Natural killer cell (primary cell): Measurements from ENCODE around the gene SH3PXD2A. TPM values are rescaled to one million over a fixed set of nuclear protein-coding genes. Genes with fewer than 3 reads are reported as not detected.
A peak's percentile ranks its signal among the peaks of the same experiment; 100 is the strongest.

ENCODE experiments used
- ATAC-seq, 3 donors: fragments of 150-1000 bp in 2 of 3; fragments of 200-7000 bp in 1 of 3; cut with Tn5 transposase; 1 replicate in 1 of 3; 2 replicates in 2 of 3; pipeline ENCODE4 v1.10.0; 2021; ENCODE audit warnings: mild to moderate bottlenecking in 2 of 3, moderate library complexity in 2 of 3
- DNase-seq, 2 donors: peaks; one replicate each; pipeline versions ENCODE4 v3.0.0 to v3.0.0-alpha.2; 2013 to 2021; ENCODE audit warnings: mixed read lengths in 1 of 2
- H3K27ac ChIP-seq: one replicate; pipeline ENCODE4 v1.5.1; 2013; ENCODE audit warnings: mild to moderate bottlenecking, low read length
- H3K27me3 ChIP-seq: one replicate; pipeline ENCODE4 v1.6.1; 2013; ENCODE audit warnings: low read length; ENCODE audit not compliant: control insufficient read depth, insufficient read depth
- H3K36me3 ChIP-seq: one replicate; pipeline ENCODE4 v1.6.1; 2013; ENCODE audit warnings: low read length; ENCODE audit not compliant: control insufficient read depth, insufficient read depth
- H3K4me1 ChIP-seq: one replicate; pipeline ENCODE4 v1.6.1; 2013; ENCODE audit warnings: low read length; ENCODE audit not compliant: control insufficient read depth, insufficient read depth
- H3K4me3 ChIP-seq: one replicate; pipeline ENCODE4 v1.5.1; 2013; ENCODE audit warnings: low read length
- H3K9me3 ChIP-seq: one replicate; pipeline ENCODE4 v1.6.1; 2013; ENCODE audit warnings: low read length; ENCODE audit not compliant: control insufficient read depth, insufficient read depth
- H3K27ac Mint-ChIP-seq, 2 donors: one replicate each; pipeline ENCODE4 v1.8.0; 2022; ENCODE audit warnings: mild to moderate bottlenecking in 2 of 2, mixed read lengths in 2 of 2, moderate library complexity in 1 of 2
- H3K27me3 Mint-ChIP-seq, 2 donors: one replicate each; pipeline ENCODE4 v1.8.0; 2022; ENCODE audit warnings: low read depth in 2 of 2, mixed read lengths in 2 of 2
- H3K36me3 Mint-ChIP-seq: one replicate; pipeline ENCODE4 v1.8.0; 2022; ENCODE audit warnings: mixed read lengths
- H3K4me1 Mint-ChIP-seq, 2 donors: one replicate each; pipeline ENCODE4 v1.8.0; 2022; ENCODE audit warnings: mixed read lengths in 2 of 2
- H3K4me3 Mint-ChIP-seq: one replicate; pipeline ENCODE4 v1.8.0; 2022; ENCODE audit warnings: mild to moderate bottlenecking, moderate library complexity, mixed read lengths
- H3K9me3 Mint-ChIP-seq, 2 donors: one replicate each; pipeline ENCODE4 v1.8.0; 2022; ENCODE audit warnings: mixed read lengths in 2 of 2
- WGBS: methylation state at CpG from one replicate; pipeline ENCODE4 v1.1.7; 2013; ENCODE audit warnings: missing lambda C conversion rate; ENCODE audit not compliant: insufficient coverage; 5-methylcytosine and 5-hydroxymethylcytosine counted together
- intact Hi-C: fragments of 100-400 bp; cut with micrococcal nuclease; formaldehyde crosslinking; loops from one replicate; pipeline ENCODE4 v1.14.2; 2022
- total RNA-seq, 4 donors: library from RNA; stranded (reverse); fragments of 120-200 nt in 1 of 4; gene quantifications; one replicate each; pipeline versions ENCODE4 v1.2.3 to v1.2.4, GENCODE V29; 2013 to 2022
- TF ChIP-seq, protein P1 (sequence below): fragments of 200-600 bp; IDR thresholded peaks from one replicate; pipeline ENCODE4 v1.8.0; 2022; ENCODE audit warnings: antibody characterized with exemption

The SH3PXD2A gene
- total RNA-seq, 3 donors from 2014 or later (not counting 1 experiment from before 2014, with no cell fraction given) = 3.3 to 7.0 (median 4.9) TPM

DNA sequence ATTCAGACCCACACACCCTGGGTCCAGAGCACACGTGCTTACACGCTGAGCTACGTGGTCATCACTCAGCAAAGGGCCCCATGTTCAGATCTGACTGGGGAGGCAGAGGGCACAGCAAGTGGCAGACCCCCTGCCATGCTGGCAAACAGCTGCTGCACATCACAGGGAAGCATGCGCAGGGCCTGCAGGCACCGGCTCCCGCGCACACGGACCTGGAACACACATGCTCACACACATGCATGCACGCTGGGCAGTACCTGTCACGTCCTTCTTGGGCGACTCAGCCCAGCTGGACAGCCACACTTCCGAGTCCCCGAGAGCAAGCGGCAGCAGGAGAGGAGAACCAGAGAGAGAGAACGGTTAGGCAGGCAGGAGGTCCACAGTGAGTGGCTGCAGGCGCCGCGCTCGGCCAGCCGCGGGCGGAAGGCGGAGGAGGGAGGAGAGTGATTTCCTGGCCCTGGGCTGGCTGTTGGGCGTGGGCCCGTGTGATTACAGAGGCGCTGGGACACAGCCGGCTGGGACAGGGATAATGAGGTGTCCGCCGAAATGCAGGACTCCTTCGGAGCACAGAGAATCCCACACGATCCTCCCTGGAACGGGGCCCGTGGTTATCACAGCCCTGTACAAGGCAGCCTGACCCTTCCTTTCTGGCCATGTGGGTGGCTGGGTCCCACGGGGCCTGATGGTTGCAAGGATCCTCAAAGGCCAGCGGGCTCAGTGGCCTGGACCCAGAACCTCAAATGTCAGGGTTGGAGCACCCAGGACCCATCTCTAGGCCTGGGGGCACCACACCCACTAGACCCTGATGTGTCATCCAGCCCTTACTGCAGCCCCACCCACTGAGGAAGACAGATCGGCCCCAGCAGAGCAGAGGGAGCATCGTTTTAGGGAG is 186.8 kb downstream of the SH3PXD2A start:
- TF ChIP-seq, protein P1, sequence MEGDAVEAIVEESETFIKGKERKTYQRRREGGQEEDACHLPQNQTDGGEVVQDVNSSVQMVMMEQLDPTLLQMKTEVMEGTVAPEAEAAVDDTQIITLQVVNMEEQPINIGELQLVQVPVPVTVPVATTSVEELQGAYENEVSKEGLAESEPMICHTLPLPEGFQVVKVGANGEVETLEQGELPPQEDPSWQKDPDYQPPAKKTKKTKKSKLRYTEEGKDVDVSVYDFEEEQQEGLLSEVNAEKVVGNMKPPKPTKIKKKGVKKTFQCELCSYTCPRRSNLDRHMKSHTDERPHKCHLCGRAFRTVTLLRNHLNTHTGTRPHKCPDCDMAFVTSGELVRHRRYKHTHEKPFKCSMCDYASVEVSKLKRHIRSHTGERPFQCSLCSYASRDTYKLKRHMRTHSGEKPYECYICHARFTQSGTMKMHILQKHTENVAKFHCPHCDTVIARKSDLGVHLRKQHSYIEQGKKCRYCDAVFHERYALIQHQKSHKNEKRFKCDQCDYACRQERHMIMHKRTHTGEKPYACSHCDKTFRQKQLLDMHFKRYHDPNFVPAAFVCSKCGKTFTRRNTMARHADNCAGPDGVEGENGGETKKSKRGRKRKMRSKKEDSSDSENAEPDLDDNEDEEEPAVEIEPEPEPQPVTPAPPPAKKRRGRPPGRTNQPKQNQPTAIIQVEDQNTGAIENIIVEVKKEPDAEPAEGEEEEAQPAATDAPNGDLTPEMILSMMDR = no peak
- Histone ChIP-seq H3K4me1 (peaks cover 11% of the 10 kb centered on the region), H3K4me3 (no peak overlapping the region), H3K36me3 (no peaks in the 10 kb centered on the region), H3K27ac (no peak overlapping the region), H3K27me3 (no peaks in the 10 kb centered on the region), H3K9me3 (no peaks in the 10 kb centered on the region)
- peak overlapping the region in 1 of 2 donors; percentile 58 for H3K27ac Mint-ChIP-seq
- 28% methylated on average over 37 of the region's 37 CpGs for WGBS
- no peaks in the 10 kb centered on the region for H3K36me3 Mint-ChIP-seq
- ATAC-seq = peak; percentile 45 to 78 (median 68)
- intact Hi-C loops = no loop called here
- peaks cover 17 to 30% of the 10 kb centered on the region in 2 donors for H3K4me1 Mint-ChIP-seq
- H3K27me3 Mint-ChIP-seq = peaks cover 0 to 9% of the 10 kb centered on the region in 2 donors
- H3K4me3 Mint-ChIP-seq = peak overlapping the region; percentile 84
- no peak for DNase-seq
- no peaks in the 10 kb centered on the region for H3K9me3 Mint-ChIP-seq

DNA sequence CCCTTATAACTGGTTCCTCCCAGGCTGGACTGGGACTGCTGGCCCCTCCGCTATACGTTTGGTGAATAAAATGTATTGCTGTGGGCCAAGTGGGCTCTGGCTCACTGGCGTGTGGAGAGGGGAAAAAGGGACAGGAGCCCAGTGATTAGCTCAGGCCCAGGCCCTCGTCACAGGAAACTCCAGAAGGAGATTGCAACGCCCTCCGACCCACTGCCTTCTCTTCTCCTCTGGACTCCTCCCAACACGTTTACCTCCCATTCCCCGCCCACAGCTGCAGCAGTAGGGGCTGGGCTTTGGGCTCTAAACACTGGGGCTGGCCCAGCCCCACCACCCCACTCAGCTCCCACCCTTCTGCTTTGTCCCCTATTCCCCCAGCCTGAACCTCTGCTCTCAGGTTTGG is 188.0 kb downstream of the SH3PXD2A start:
- peaks cover 11% of the 10 kb centered on the region for H3K4me1 ChIP-seq
- ATAC-seq (no peak), DNase-seq (no peak)
- no peaks in the 10 kb centered on the region for H3K36me3 ChIP-seq
- H3K27me3 ChIP-seq = no peaks in the 10 kb centered on the region
- Mint-ChIP-seq H3K36me3 (no peaks in the 10 kb centered on the region), H3K4me3 (no peak overlapping the region), H3K9me3 (no peaks in the 10 kb centered on the region), H3K27ac (no peak overlapping the region), H3K4me1 (peaks cover 22 to 35% of the 10 kb centered on the region in 2 donors), H3K27me3 (peaks cover 0 to 9% of the 10 kb centered on the region in 2 donors)
- TF ChIP-seq, protein P1 = no peak
- no peaks in the 10 kb centered on the region for H3K9me3 ChIP-seq
- H3K27ac ChIP-seq = no peak overlapping the region
- no peak overlapping the region for H3K4me3 ChIP-seq
- intact Hi-C loops = no loop called here
- 84% methylated on average over 8 of the region's 8 CpGs for WGBS

DNA sequence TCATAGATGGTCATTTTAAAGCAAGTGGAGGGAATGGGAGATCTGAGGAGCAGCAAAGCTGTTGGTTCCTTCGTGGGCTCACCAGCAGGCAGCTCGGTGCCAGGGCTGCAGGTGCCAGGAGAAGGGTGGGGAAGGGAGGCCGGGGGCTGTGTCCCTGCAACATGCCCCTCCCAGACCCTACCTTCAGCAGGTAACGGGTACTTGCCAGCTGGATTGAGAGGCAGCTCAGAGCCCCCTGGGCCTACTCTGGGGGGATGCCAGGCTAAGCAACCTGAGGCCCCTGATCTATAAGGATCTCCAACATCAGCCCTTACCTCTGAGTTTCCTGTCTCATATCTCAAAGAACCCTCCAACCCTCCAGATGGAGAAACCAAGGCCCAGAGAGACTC is 188.6 kb downstream of the SH3PXD2A start:
- no peaks in the 10 kb centered on the region for H3K36me3 ChIP-seq
- H3K4me3 ChIP-seq = no peak overlapping the region
- no peaks in the 10 kb centered on the region for H3K9me3 ChIP-seq
- no peak overlapping the region for H3K4me3 Mint-ChIP-seq
- no peaks in the 10 kb centered on the region for H3K27me3 ChIP-seq
- ATAC-seq (no peak), DNase-seq (no peak)
- H3K27me3 Mint-ChIP-seq = peaks cover 0 to 9% of the 10 kb centered on the region in 2 donors
- peaks cover 15% of the 10 kb centered on the region for H3K4me1 ChIP-seq
- intact Hi-C loops = no loop called here
- no peaks in the 10 kb centered on the region for H3K36me3 Mint-ChIP-seq
- no peak overlapping the region for H3K27ac Mint-ChIP-seq
- 96% methylated on average over 3 of the region's 4 CpGs for WGBS
- no peak overlapping the region for H3K27ac ChIP-seq
- H3K4me1 Mint-ChIP-seq = peaks cover 22 to 35% of the 10 kb centered on the region in 2 donors
- H3K9me3 Mint-ChIP-seq = no peaks in the 10 kb centered on the region
- TF ChIP-seq, protein P1 = no peak
